ENCODE data around the gene CTU2.
A peak's percentile ranks its signal among the peaks of the same experiment; 100 is the strongest.

GRCh38 chr16:88697831-88698615 is 8.3 kb upstream of the CTU2 start:
- TF ChIP-seq CTCF (tag by site-specific recombination; IDR thresholded peaks at IDR 0.05) (peak; percentile 72), ZNF660 (tag by site-specific recombination; IDR thresholded peaks at IDR 0.05) (no peak), ELK4 (IDR thresholded peaks at IDR 0.05; ENCODE audit: borderline replicate concordance, low read depth, low read length) (no peak)

Measured in HEK293 (cell line).